ENCODE results near the gene RSL1D1.
"Not testable (repeated sequence)": the region's sequence is repeated elsewhere in the genome, so short reads cannot be mapped to it uniquely, and the experiment has no call there.

Gene RSL1D1

GRCh38 chr16:11792410-11793241 lies 58.7 kb downstream of the RSL1D1 start:
- Histone ChIP-seq H2AFZ (ENCODE audit: low read depth, low read length) (no peak overlapping the region), H4K20me1 (ENCODE audit: insufficient read depth, low read length) (peaks cover 57% of the 10 kb centered on the region), H3K9me3 (ENCODE audit: insufficient read depth, low read length, severe bottlenecking) (no peaks in the 10 kb centered on the region), H3K79me2 (ENCODE audit: insufficient read depth, low read length) (peaks cover 95% of the 10 kb centered on the region), H3K9ac (ENCODE audit: low read depth, low read length) (no peak overlapping the region), H3K36me3 (ENCODE audit: insufficient read depth, low read length) (peaks cover 47% of the 10 kb centered on the region), H3K4me3 (ENCODE audit: low read depth in 1 of 2, low read length in 2 of 2) (no peak overlapping the region), H3K4me1 (ENCODE audit: insufficient read depth, low read length) (peaks cover 32% of the 10 kb centered on the region), H3K27ac (ENCODE audit: low read length) (no peak overlapping the region), H3K4me2 (ENCODE audit: insufficient read depth, low read length) (peak overlapping the region; percentile 14; the same call in 1 of the 2 replicates), H3K27me3 (ENCODE audit: insufficient read depth, low read length, poor library complexity) (no peaks in the 10 kb centered on the region)
- ATAC-seq (ENCODE audit: insufficient read depth, low read depth) (no peak), DNase-seq (no peak)
- TF ChIP-seq EZH2 (IDR thresholded peaks at IDR 0.05; ENCODE audit: borderline replicate concordance, low read depth, low read length, severe bottlenecking): no peak
- TF ChIP-seq, protein P1, sequence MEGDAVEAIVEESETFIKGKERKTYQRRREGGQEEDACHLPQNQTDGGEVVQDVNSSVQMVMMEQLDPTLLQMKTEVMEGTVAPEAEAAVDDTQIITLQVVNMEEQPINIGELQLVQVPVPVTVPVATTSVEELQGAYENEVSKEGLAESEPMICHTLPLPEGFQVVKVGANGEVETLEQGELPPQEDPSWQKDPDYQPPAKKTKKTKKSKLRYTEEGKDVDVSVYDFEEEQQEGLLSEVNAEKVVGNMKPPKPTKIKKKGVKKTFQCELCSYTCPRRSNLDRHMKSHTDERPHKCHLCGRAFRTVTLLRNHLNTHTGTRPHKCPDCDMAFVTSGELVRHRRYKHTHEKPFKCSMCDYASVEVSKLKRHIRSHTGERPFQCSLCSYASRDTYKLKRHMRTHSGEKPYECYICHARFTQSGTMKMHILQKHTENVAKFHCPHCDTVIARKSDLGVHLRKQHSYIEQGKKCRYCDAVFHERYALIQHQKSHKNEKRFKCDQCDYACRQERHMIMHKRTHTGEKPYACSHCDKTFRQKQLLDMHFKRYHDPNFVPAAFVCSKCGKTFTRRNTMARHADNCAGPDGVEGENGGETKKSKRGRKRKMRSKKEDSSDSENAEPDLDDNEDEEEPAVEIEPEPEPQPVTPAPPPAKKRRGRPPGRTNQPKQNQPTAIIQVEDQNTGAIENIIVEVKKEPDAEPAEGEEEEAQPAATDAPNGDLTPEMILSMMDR (IDR thresholded peaks at IDR 0.05; ENCODE audit: borderline replicate concordance, extremely low read depth, low read length, poor library complexity, severe bottlenecking): no peak

DNA sequence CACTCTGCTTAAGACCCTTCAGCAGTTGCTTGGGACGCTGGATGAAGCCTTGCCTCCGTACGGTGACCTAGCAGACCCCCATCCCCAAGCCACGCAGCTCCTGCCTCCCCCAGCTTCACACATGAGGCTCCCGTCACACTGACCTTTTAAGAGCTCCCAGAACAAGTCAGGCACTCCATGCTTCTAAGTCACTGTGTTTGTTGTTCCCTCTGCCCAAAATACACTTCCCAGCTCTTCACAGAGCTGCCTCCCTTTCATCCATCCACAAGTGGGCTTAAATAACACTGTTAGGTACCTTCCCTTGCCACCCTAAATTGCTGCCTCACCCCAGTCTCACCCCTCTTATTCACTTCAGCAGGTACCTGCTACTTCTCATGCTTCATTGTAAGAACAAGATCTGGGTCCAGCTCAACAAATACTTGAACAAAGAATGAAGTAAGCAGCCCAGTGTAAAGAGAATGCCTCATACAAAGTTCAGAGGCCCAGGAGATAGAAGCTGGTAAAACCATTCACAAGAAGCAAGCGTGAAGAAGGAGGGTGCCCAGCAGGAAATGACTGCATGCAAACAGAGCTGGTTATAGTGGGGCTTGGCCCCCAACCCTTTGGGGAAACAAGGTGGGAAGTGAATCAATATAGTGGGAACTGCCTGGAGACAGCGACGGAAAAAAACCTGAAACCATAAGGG lies 60.1 kb downstream of the RSL1D1 start:
- Histone ChIP-seq H4K20me1 (ENCODE audit: insufficient read depth, low read length) (peaks cover 68% of the 10 kb centered on the region), H3K27me3 (ENCODE audit: insufficient read depth, low read length, poor library complexity) (no peaks in the 10 kb centered on the region), H3K4me3 (ENCODE audit: low read depth in 1 of 2, low read length in 2 of 2) (no peak overlapping the region), H3K79me2 (ENCODE audit: insufficient read depth, low read length) (peaks cover 100% of the 10 kb centered on the region), H3K9ac (ENCODE audit: low read depth, low read length) (no peak overlapping the region), H3K9me3 (ENCODE audit: insufficient read depth, low read length, severe bottlenecking) (no peaks in the 10 kb centered on the region), H3K4me1 (ENCODE audit: insufficient read depth, low read length) (peaks cover 37% of the 10 kb centered on the region), H3K27ac (ENCODE audit: low read length) (no peak overlapping the region), H3K36me3 (ENCODE audit: insufficient read depth, low read length) (peaks cover 47% of the 10 kb centered on the region), H2AFZ (ENCODE audit: low read depth, low read length) (no peak overlapping the region), H3K4me2 (ENCODE audit: insufficient read depth, low read length) (no peak overlapping the region)
- ATAC-seq (ENCODE audit: insufficient read depth, low read depth) (no peak), DNase-seq (no peak)
- TF ChIP-seq, protein P1 (IDR thresholded peaks at IDR 0.05; ENCODE audit: borderline replicate concordance, extremely low read depth, low read length, poor library complexity, severe bottlenecking): no peak
- no peak for TF ChIP-seq EZH2 (IDR thresholded peaks at IDR 0.05; ENCODE audit: borderline replicate concordance, low read depth, low read length, severe bottlenecking)

DNA sequence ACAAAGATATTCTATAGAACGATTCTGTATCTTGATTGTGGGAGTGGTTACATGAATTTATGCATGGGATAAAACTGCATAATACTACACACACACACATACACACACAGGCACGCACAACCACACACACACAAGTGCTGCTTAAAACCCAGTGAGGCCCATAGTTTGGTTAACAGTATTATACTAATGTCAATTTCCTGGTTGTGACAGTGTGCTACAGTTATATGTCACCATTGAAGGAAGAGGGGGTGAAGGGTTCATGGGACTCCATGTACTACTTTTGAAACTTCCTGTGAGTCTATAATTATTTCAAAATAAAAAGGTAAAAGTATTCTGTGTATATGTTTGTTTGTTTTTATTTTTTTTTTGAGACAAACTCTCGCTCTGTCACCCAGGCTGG lies 62.4 kb downstream of the RSL1D1 start:
- Histone ChIP-seq H3K9me3 (ENCODE audit: insufficient read depth, low read length, severe bottlenecking) (no peaks in the 10 kb centered on the region), H3K36me3 (ENCODE audit: insufficient read depth, low read length) (peaks cover 38% of the 10 kb centered on the region), H3K4me2 (ENCODE audit: insufficient read depth, low read length) (no peak overlapping the region), H4K20me1 (ENCODE audit: insufficient read depth, low read length) (peaks cover 77% of the 10 kb centered on the region), H2AFZ (ENCODE audit: low read depth, low read length) (no peak overlapping the region), H3K4me3 (ENCODE audit: low read depth in 1 of 2, low read length in 2 of 2) (no peak overlapping the region), H3K27me3 (ENCODE audit: insufficient read depth, low read length, poor library complexity) (no peaks in the 10 kb centered on the region), H3K79me2 (ENCODE audit: insufficient read depth, low read length) (peaks cover 99% of the 10 kb centered on the region), H3K9ac (ENCODE audit: low read depth, low read length) (no peak overlapping the region), H3K4me1 (ENCODE audit: insufficient read depth, low read length) (peaks cover 41% of the 10 kb centered on the region), H3K27ac (ENCODE audit: low read length) (no peak overlapping the region)
- DNase-seq (no peak), ATAC-seq (ENCODE audit: insufficient read depth, low read depth) (no peak)
- TF ChIP-seq EZH2 (IDR thresholded peaks at IDR 0.05; ENCODE audit: borderline replicate concordance, low read depth, low read length, severe bottlenecking): no peak
- TF ChIP-seq, protein P1 (IDR thresholded peaks at IDR 0.05; ENCODE audit: borderline replicate concordance, extremely low read depth, low read length, poor library complexity, severe bottlenecking): no peak

GRCh38 chr16:11784980-11785599 lies 66.3 kb downstream of the RSL1D1 start:
- H3K9me3 ChIP-seq (ENCODE audit: insufficient read depth, low read length, severe bottlenecking); DNase-seq; H3K4me2 ChIP-seq (ENCODE audit: insufficient read depth, low read length); H3K4me3 ChIP-seq (ENCODE audit: low read depth in 1 of 2, low read length in 2 of 2); H3K9ac ChIP-seq (ENCODE audit: low read depth, low read length); H2AFZ ChIP-seq (ENCODE audit: low read depth, low read length); H3K27me3 ChIP-seq (ENCODE audit: insufficient read depth, low read length, poor library complexity); H3K27ac ChIP-seq (ENCODE audit: low read length); ATAC-seq (ENCODE audit: insufficient read depth, low read depth): not testable (repeated sequence)
- Histone ChIP-seq H3K4me1 (ENCODE audit: insufficient read depth, low read length) (peaks cover 40% of the 10 kb centered on the region), H3K79me2 (ENCODE audit: insufficient read depth, low read length) (peaks cover 98% of the 10 kb centered on the region), H4K20me1 (ENCODE audit: insufficient read depth, low read length) (peaks cover 72% of the 10 kb centered on the region), H3K36me3 (ENCODE audit: insufficient read depth, low read length) (peaks cover 31% of the 10 kb centered on the region)

GRCh38 chr16:11784381-11784780 lies 67.0 kb downstream of the RSL1D1 start:
- not testable (repeated sequence) for H3K4me2 ChIP-seq (ENCODE audit: insufficient read depth, low read length); H3K9ac ChIP-seq (ENCODE audit: low read depth, low read length); H3K27ac ChIP-seq (ENCODE audit: low read length); H3K27me3 ChIP-seq (ENCODE audit: insufficient read depth, low read length, poor library complexity); DNase-seq; H2AFZ ChIP-seq (ENCODE audit: low read depth, low read length); H3K4me3 ChIP-seq (ENCODE audit: low read depth in 1 of 2, low read length in 2 of 2); ATAC-seq (ENCODE audit: insufficient read depth, low read depth); H3K9me3 ChIP-seq (ENCODE audit: insufficient read depth, low read length, severe bottlenecking)
- Histone ChIP-seq H3K79me2 (ENCODE audit: insufficient read depth, low read length) (peaks cover 98% of the 10 kb centered on the region), H3K36me3 (ENCODE audit: insufficient read depth, low read length) (peaks cover 35% of the 10 kb centered on the region), H4K20me1 (ENCODE audit: insufficient read depth, low read length) (peaks cover 65% of the 10 kb centered on the region), H3K4me1 (ENCODE audit: insufficient read depth, low read length) (peaks cover 40% of the 10 kb centered on the region)
